ENCODE results near the gene ATG2B. TPM values are rescaled to one million over a fixed set of nuclear protein-coding genes. Genes with fewer than 3 reads are reported as not detected.

Gene ATG2B
- total RNA-seq: 34.2 TPM

GRCh38 chr14:96362965-96363750 lies at the start of gene ATG2B, which contains the start of gene GSKIP:
ATG2B (minus strand) TSS chr14:96363341; CDS start chr14:96362976, 365 bp downstream.
GSKIP (plus strand) TSS chr14:96363526; CDS start chr14:96382248, 18,722 bp downstream.
- DNase-seq: peak; percentile 91

- no peak for DNase-seq
Measured at GRCh38 chr14:96410119-96410518, 47.0 kb upstream of the ATG2B start.

- no peak for DNase-seq
Measured at GRCh38 chr14:96409701-96410100, 46.6 kb upstream of the ATG2B start.

GRCh38 chr14:96408608-96409007 lies 45.5 kb upstream of the ATG2B start:
- no peak for DNase-seq

- no peak for DNase-seq
Measured at GRCh38 chr14:96407935-96408570, 44.9 kb upstream of the ATG2B start.

- no peak for DNase-seq
Measured at GRCh38 chr14:96405677-96406076, 42.5 kb upstream of the ATG2B start.

- no peak for DNase-seq
Measured at GRCh38 chr14:96403409-96403808, 40.3 kb upstream of the ATG2B start.

- DNase-seq: no peak
Measured at GRCh38 chr14:96400495-96400894, 37.4 kb upstream of the ATG2B start.

- DNase-seq: no peak
Measured at GRCh38 chr14:96399405-96399804, 36.3 kb upstream of the ATG2B start.

GRCh38 chr14:96398921-96399320 lies 35.8 kb upstream of the ATG2B start:
- no peak for DNase-seq

GRCh38 chr14:96398432-96398831 lies 35.3 kb upstream of the ATG2B start:
- DNase-seq: no peak

GRCh38 chr14:96394047-96394815 lies 31.1 kb upstream of the ATG2B start:
- DNase-seq: no peak

GRCh38 chr14:96393071-96393691 lies 30.0 kb upstream of the ATG2B start:
- no peak for DNase-seq

GRCh38 chr14:96391293-96392118 lies 28.4 kb upstream of the ATG2B start:
- peak; percentile 97 for DNase-seq

- DNase-seq: no peak
Measured at GRCh38 chr14:96390965-96391292, 27.8 kb upstream of the ATG2B start.

- no peak for DNase-seq
Measured at GRCh38 chr14:96385385-96385784, 22.2 kb upstream of the ATG2B start.

- DNase-seq: no peak
Measured at GRCh38 chr14:96384740-96385139, 21.6 kb upstream of the ATG2B start.

- DNase-seq: no peak
Measured at GRCh38 chr14:96384053-96384452, 20.9 kb upstream of the ATG2B start.

- DNase-seq: no peak
Measured at GRCh38 chr14:96383445-96383844, 20.3 kb upstream of the ATG2B start.

- DNase-seq: no peak
Measured at GRCh38 chr14:96380735-96381134, 17.6 kb upstream of the ATG2B start.

- no peak for DNase-seq
Measured at GRCh38 chr14:96376093-96376492, 13.0 kb upstream of the ATG2B start.

GRCh38 chr14:96373538-96373937 lies 10.4 kb upstream of the ATG2B start:
- no peak for DNase-seq

Data from occipital lobe (tissue), 2 donors.